Measurements from ENCODE around the gene EFR3B.
"Not testable (repeated sequence)": the region's sequence is repeated elsewhere in the genome, so short reads cannot be mapped to it uniquely, and the experiment has no call there.

Gene EFR3B, protein sequence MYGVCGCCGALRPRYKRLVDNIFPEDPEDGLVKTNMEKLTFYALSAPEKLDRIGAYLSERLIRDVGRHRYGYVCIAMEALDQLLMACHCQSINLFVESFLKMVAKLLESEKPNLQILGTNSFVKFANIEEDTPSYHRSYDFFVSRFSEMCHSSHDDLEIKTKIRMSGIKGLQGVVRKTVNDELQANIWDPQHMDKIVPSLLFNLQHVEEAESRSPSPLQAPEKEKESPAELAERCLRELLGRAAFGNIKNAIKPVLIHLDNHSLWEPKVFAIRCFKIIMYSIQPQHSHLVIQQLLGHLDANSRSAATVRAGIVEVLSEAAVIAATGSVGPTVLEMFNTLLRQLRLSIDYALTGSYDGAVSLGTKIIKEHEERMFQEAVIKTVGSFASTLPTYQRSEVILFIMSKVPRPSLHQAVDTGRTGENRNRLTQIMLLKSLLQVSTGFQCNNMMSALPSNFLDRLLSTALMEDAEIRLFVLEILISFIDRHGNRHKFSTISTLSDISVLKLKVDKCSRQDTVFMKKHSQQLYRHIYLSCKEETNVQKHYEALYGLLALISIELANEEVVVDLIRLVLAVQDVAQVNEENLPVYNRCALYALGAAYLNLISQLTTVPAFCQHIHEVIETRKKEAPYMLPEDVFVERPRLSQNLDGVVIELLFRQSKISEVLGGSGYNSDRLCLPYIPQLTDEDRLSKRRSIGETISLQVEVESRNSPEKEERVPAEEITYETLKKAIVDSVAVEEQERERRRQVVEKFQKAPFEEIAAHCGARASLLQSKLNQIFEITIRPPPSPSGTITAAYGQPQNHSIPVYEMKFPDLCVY

DNA sequence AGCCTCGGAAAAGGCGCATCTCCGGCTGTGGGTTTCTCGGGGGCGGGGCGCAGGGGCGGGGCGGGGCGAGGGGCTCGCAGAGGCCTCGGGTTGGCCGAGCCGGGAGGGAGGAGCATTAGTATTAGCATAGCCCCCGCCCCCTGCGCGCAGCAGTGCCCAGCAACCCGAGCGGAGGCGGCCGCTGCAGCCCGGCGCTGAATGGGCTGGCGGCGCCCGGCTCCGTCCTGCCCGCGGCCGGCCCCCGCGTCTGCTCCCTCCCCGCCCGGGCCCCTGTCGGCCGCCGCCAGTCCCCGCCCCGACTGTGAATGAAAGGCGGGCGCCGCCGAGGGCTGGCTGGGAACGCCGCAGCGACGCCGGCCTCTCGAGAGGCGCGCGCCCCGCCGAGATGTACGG lies at the start of gene EFR3B:
TSS of gene EFR3B (plus strand) at position 149 of the 393 bp plus-strand sequence. CDS start at position 386, 237 bp downstream.
- peak; percentile 97 for DNase-seq (ENCODE audit: low spot score)

DNA sequence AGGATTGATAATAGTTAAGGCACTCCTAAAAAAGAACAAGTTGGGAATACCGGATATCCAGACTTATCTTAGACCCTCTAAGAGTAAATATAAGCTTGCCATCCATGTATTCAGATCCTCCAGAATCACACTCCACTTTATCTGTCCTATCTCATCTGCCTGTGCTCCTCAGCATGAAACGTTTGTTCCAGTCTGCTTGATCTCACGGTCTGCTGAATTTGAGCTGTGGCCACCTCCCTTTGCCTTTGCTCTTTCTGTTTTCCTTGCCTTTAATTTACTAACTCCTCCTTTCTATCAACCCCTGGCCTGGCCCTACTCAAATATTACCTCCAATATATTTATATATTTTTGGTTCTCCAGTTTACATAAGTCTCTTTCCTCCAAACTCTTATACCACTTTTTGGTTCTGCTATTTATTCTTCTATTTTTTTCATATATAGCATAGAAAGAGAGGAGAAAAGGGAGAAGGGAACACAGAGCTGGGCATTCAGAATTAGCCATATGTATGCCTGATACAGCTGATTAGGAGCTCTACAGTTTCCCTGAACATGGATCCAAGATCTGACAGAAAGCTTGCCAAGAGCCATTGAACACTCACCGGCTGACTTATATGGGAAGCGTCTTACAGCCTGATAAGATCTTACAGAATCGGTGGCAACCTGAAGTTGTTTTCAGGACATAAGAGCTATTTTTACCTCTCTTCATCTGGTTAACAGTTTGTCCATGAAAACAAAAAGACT lies 48.3 kb upstream of the EFR3B start:
- no peak for DNase-seq (ENCODE audit: low spot score)

DNA sequence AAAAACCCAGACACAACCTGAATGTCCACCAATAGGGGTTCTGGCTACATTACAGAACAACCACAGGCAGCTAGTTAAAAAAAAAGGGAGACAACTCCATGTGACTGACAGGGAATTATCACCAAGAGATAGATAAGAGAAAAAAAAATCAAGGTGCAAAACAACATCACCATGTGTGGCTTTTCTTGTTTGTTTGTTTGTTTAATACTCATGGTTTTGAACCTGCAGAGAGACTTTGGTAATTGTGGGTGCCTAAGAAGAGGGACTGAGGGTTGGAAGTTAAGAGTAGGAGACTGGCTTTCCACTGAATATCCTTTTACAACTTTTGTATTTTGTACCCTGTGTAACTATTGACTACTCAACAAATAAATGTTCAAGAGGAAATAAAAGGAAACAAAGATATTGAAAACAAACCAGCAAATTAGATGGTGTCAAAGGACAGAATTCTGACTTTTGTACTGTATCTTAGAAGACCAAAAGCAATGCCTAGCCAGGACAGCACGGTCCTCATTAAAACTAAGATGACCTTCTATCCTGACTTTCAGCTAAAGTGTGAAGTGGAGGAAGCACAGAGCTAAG lies 47.6 kb upstream of the EFR3B start:
- no peak for DNase-seq (ENCODE audit: low spot score)

DNA sequence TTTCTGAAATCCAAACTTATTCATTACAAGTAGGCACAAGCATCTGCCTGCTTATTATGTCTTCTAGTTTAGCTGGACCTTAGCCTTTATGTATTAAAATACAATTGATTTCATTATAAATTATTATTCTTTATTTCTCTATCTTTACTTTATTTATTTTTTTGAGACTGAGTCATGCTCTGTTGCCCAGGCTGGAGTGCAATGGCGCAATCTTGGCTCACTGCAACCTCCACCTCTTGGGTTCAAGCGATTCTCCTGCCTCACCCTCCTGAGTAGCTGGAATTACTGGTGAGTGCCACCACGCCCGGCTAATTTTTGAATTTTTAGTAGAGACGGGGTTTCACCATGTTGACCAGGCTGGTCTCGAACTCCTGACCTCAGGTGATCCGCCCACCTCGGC lies 42.8 kb upstream of the EFR3B start:
- DNase-seq (ENCODE audit: low spot score), result not testable (repeated sequence)

DNA sequence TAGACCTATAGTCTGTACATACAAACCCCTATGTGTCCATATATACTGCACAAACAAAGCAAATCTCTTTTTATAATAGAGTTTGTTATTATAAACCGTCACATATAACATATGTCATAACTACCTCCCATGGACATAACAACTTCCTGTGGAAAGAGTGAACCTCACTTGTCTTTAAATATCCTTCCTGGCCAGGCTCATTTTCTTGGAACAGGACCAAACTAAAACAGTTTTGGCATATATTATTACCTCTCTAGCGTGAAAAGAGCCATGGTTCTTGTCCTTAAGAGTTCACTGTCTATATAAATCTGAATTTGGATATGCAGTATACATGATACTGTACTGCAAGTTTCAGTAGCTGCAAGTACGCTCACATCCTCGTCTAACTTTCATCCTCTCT lies 41.8 kb upstream of the EFR3B start:
- DNase-seq (ENCODE audit: low spot score), result no peak

DNA sequence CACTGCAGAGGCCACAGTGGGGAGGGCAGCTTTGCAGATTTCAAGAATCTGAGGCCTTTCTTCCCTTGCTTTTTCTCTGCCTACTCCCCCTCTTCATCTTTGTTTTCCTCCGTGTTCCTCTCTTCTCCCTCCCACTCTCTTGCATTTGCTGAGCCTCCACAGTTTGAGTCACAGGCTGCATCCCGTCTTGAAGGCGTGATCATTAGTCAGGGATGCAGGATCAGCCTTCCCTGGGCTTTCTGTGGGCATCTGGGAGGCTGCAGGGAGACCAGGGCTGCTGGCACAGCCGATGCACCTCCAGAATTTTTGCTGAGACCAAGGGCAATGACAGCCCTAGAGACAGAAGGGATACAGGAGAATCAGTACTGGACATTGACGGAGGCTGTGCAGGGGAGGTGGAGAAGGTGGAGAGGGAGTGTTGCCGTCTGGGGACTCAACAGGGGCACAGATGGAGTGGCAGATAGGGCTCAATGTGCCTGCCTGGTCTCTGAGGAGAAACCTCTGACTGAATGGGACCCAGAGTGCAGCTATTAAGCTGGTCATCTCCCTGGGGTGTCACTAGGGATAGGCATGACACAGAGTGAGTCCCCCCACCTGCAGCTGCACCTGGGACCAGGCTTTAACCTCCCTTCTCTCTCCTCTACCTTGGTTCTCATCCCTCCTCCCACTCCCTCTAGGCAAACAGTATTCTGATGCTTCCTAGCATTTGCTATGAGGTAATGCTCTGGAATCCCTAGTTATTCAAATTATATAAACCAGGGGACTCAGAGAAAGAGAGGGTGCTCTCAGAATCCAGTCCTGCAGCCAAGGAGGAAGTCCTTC lies 41.2 kb upstream of the EFR3B start:
- DNase-seq (ENCODE audit: low spot score), result no peak

DNA sequence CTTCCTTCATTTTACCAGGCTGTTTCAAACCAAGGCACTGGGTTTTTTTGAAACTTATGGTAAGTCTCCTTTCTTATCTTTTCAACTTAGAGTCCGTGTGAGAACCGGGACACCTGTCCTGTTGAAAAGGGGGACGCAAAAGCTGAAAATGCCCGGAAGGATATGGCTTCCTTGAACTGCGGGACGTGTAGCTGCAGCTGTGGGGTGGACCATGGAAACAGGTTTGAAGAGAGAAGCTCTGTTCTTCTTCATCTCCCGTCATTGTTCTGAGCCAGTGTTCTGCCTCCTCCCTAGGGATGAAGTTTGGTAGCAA lies 40.6 kb upstream of the EFR3B start:
- no peak for DNase-seq (ENCODE audit: low spot score)

DNA sequence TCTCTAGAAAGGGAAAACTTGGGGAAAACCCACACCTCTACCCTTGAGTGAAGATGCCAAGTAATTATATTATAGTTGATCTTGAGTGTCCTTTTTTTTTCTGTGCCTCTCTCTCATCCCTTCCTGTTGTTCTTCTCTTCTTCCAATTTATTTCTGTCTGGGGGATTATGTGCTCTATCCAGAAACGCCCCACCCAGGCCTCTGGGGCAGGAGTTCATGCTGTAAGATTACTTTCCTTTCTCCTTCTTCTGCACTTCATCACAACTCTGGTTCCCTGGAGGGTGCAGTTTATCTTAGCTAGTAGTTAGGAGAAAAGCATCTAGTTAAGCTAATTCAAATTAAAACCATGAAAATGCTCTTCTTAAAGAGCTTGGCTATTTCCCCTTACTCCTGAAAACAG lies 39.8 kb upstream of the EFR3B start:
- no peak for DNase-seq (ENCODE audit: low spot score)

DNA sequence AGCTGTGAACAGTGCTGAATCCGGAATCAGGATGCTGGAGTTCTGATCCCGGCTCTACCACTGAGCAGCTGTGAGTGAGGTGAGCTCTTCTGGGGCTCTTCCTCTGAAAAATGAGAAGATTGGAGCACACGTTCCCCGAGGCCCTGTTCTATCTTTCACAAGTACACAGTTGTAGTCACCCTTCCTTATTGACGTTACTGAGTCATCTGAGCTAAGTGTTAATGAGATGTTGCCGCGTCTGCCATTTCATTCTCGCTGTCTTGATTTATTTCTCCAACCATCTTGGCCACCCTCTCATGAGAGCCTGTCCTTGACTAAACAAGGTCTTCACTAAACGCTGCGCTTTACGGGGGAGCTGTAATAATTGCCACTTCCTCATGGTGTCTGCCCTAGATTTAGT lies 31.9 kb upstream of the EFR3B start:
- no peak for DNase-seq (ENCODE audit: low spot score)

DNA sequence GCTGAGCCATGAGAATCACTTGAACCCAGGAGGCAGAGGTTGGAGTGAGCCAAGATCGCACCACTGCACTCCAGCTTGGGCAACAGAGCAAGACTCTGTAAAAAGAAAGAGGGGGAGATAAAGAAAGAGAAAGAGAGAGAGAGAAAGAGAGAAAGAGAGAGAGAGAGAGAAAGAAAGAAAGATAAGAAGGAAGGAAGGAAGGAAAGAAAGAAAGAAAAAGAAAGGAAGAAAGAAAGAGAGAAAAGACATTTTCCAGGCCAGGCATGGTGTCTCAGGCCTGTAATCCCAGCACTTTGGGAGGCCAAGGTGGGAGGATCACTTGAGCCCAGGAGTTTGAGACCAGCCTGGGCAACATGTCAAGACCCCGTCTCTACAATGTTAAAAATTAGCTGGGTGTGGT lies 30.5 kb upstream of the EFR3B start:
- DNase-seq (ENCODE audit: low spot score), result not testable (repeated sequence)

DNA sequence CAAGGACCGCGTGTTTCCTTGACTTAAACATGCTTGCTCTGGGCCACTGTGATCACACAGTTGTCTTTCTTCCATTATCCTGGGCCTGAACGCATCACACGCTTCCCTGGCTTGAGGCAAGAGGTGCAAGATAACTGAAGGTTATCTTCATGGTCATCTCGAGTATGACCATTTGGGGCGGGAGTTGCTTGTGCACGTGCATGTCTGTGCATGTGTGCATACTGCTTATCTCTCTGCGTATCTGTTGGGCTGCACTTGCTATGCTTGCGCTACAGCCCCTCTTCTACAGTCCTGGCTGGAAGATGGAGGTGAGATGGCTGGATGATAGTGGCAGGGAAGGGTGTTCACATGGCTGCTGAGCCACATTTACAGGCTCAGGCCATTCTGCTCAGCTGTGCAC lies 27.2 kb upstream of the EFR3B start:
- no peak for DNase-seq (ENCODE audit: low spot score)

DNA sequence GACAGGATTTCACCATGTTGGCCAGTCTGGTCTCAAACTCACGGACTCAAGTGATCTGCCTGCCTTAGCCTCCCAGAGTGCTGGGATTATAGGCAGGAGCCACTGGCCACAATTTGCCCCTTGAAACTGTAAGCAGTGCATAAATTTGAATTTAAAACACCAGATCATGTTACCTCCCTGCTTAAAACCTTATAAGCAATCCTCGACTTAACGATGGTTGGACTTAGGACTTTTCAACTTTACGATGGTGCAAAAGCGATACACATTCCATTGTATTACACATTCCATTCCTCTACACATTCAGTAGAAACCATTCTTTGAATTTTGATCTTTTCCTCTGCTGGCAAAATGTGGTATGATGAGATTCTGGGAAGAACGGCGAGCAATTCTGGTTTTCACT lies 23.2 kb upstream of the EFR3B start:
- no peak for DNase-seq (ENCODE audit: low spot score)

DNA sequence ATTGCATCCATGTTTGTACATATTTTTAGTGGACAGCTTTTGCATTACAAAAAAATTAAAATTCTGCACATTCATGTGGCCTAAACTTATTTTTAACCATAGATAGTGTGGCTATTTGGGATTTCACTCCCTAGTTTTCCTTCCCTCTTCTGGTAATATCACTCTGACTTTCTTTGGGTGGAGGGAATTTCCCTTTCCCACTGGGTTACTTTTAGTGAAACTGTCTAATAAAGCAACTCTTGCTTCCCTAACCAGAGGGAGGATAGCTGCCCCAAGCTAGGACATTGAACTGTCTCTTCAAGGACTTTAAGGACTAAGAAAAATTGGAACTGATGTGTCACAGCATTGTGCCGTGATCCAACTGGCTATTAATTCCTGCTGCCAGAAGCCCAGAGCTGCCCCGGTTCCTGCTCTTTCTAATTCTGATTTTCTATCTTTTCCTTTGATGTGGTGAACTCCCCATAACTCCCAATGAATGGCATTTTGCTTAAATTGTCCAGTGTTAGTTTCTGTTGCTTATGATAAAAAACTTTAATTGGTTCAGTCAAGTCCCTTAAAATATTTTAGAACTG lies 20.0 kb upstream of the EFR3B start:
- no peak for DNase-seq (ENCODE audit: low spot score)

DNA sequence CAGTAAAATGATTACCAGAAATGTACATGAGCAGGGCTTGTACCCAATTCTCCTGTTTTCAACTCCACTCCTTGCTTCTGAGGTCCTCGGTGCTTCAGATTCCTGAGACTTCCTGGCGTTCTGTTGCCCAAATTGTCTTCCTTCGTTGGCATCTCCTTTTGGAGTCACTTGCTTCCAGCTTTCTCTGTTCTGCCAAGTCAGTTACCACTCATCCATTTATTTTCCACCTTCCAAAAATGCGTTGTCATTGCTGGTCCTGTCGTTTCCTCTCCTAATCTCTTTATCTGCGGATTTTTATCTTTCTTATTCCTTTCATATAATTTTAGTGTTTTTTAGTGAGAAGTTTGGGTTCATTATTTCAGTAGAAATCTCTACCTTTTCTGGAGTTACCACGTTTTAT lies 18.5 kb upstream of the EFR3B start:
- no peak for DNase-seq (ENCODE audit: low spot score)

DNA sequence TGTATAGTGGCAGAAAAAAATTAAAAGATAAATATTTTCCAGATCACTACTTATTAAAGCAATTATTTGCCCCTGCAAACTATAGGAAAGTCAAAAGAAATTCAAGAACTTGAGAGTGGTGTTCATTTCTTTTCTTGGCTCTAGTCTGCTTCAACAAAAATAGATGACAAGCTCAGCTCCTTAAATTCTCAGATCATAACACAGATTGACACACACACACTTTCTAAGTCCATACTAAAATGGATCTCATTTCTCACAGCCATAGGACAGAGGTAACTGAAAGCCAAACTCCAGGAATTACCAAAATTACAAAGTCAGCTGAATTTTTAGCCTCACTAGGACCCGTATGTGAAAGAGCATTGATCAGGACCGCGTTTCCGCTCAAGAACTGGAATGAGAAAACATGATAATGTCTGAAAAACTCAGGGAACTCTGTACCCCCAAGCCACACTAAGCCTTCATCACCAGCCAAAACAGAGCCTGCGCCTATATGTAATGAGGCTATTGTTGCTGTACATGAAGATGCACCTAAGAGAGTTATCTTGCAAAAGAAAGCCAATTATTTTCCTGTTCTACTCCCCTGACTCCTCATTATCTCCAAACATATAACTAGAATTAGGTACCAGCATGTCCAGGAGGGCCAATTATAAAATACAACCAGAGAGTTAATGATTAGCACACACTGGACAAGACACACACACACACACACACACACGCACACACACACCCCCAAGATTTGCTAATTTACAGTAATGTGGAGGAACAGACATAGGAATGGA lies 16.5 kb upstream of the EFR3B start:
- no peak for DNase-seq (ENCODE audit: low spot score)

DNA sequence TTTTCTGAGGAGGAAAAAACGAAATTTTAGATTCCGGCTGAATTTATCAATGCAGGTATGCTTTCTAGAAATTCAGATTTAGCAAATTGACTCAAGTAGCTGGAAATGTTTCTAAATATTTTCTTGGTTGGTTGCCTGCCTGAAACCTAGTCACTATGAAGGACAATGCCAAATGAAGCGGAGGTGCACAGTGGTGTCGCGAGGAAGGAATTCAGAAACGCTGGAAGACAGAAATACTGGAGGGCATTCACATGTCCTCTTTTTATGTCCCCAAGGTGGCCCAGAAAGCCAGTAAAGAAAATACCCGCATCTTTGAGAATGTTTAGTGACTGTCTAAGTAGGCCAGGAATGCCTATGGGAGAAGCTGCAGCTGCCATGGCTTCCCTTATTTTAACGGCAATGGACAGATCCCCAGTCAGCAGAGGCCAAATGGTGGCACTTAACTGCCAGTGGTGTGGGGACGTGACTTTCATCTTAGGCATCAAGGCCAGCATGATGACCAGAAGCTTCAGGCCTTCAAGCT lies 15.8 kb upstream of the EFR3B start:
- no peak for DNase-seq (ENCODE audit: low spot score)

DNA sequence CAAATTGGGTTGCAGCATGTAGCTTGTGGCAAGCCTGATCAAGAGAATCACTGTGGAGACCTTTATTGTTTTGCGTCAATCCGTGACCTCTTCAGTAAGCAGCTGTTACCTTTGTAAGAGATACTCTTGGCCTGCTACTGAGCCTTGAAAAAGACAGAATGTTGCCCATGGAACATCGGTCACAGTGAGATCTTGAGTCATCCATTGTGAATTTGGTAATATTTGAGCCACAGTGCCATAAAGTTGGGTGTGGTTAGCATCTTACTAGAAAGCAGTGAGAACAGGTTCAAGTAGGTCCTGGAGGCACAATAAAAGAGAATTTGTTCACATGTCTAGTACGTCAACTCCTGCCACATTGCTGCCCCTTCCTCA lies 12.7 kb upstream of the EFR3B start:
- DNase-seq (ENCODE audit: low spot score), result no peak

DNA sequence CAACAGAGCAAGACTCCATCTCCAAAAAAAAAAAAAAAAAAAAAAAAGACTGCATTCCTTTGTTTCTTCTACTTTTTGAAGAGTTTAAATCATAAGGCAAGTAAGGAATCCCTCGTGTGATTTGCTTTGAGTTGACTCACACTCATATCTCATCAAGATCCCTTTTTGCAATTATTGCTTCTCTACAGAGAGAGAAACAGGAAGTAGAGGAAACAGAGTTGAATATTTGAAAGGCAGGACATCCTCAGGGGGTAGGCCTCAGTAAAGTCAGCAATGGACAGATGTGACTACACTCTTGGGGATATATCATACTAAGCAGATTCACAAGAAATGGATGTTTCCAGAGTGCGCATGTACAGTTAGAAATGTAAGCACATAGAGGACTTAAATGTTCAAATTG lies 11.2 kb upstream of the EFR3B start:
- no peak for DNase-seq (ENCODE audit: low spot score)

DNA sequence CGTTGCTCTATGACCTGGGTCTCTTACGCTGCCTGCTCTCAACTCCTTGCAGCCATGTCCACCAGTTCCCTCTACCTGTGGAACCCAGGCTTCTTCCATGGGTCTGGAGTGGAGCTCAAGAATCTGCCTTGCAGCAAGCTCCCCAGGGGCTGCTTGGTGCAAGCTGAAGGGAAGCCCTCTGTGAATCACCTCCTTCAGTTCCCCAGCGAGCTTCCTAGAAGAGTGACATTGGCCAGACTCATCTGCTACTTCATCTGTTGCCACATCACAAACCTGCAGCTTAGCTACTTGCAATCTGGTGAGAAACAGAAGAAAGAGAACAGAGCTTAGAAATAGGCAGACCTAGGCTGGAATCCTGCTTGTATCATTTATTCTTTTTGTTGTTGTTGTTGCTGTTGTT lies 9.8 kb upstream of the EFR3B start:
- no peak for DNase-seq (ENCODE audit: low spot score)

DNA sequence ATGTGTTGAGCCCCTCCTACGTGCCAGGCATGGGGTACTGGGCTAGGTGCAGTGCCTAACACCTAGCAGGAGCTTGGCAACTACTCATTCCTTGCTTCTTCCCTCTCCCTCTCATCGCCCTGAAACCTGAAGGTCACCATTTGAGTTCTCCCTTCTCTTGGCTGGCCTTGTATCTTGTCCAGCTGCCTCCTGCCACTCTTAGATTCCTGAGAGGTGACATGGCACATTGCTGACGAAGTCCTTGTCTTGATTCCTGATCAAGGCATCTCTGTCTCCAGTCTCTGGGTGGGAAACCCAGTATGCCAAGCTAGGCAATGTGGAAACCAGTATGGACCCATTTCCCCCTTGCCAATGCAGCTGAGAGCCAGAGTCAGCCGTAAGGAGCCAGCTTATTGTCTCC lies 9.0 kb upstream of the EFR3B start:
- no peak for DNase-seq (ENCODE audit: low spot score)
